Activated T-helper 17 cell treated with anti-CD3 and anti-CD28 coated beads, Interleukin-2, amount 50 U/mL, for 72 hours (primary cell): ENCODE results near the gene PPIL4. TPM values are rescaled to one million over a fixed set of nuclear protein-coding genes. Genes with fewer than 3 reads are reported as not detected.
"Not testable (repeated sequence)": the region's sequence is repeated elsewhere in the genome, so short reads cannot be mapped to it uniquely, and the experiment has no call there.

ENCODE experiments used
- ATAC-seq: fragments of 150-1000 bp; cut with Tn5 transposase; replicated peaks from 2 replicates; pipeline ENCODE4 v1.10.0; 2021; ENCODE audit warnings: mild to moderate bottlenecking, moderate library complexity
- H3K27ac Mint-ChIP-seq: one replicate; pipeline ENCODE4 v1.8.0; 2022; ENCODE audit warnings: mixed read lengths
- H3K27me3 Mint-ChIP-seq: one replicate; pipeline ENCODE4 v1.8.0; 2022; ENCODE audit warnings: mixed read lengths
- H3K36me3 Mint-ChIP-seq: one replicate; pipeline ENCODE4 v1.8.0; 2022; ENCODE audit warnings: low read depth, mild to moderate bottlenecking, mixed read lengths
- H3K4me1 Mint-ChIP-seq: one replicate; pipeline ENCODE4 v1.8.0; 2022; ENCODE audit warnings: mixed read lengths
- H3K4me3 Mint-ChIP-seq: one replicate; pipeline ENCODE4 v1.8.0; 2022; ENCODE audit warnings: mild to moderate bottlenecking, mixed read lengths
- H3K9me3 Mint-ChIP-seq: one replicate; pipeline ENCODE4 v1.8.0; 2022; ENCODE audit warnings: mixed read lengths
- total RNA-seq, 2 donors: library from RNA; stranded (reverse); gene quantifications; one replicate each; pipeline ENCODE4 v1.2.3, GENCODE V29; 2022

PPIL4 gene
- total RNA-seq, 2 donors from 2014 or later = 19.8 to 24.7 TPM

- peaks cover 54% of the 10 kb centered on the region for H3K4me1 Mint-ChIP-seq
- no peaks in the 10 kb centered on the region for H3K9me3 Mint-ChIP-seq
- H3K4me3 Mint-ChIP-seq = peak overlapping the region; percentile 75
- peak overlapping the region; percentile 83 for H3K27ac Mint-ChIP-seq
- H3K27me3 Mint-ChIP-seq = no peaks in the 10 kb centered on the region
- peaks cover 100% of the 10 kb centered on the region for H3K36me3 Mint-ChIP-seq
- no peak for ATAC-seq
These were observed 77.7 kb downstream of the PPIL4 start for GRCh38 chr6:149468179-149468578.

- Mint-ChIP-seq H3K27me3 (no peaks in the 10 kb centered on the region), H3K27ac (peak overlapping the region; percentile 83), H3K9me3 (no peaks in the 10 kb centered on the region), H3K4me1 (peaks cover 53% of the 10 kb centered on the region), H3K36me3 (peaks cover 100% of the 10 kb centered on the region), H3K4me3 (peak overlapping the region; percentile 75)
- no peak for ATAC-seq
These were observed 78.6 kb downstream of the PPIL4 start for GRCh38 chr6:149467265-149467664.

GRCh38 chr6:149464411-149464810 lies 81.4 kb downstream of the PPIL4 start:
- ATAC-seq = peak; percentile 23
- peak overlapping the region; percentile 75 for H3K4me3 Mint-ChIP-seq
- H3K4me1 Mint-ChIP-seq = peaks cover 45% of the 10 kb centered on the region
- H3K36me3 Mint-ChIP-seq = peaks cover 100% of the 10 kb centered on the region
- H3K27ac Mint-ChIP-seq = peak overlapping the region; percentile 66
- no peaks in the 10 kb centered on the region for H3K27me3 Mint-ChIP-seq
- no peaks in the 10 kb centered on the region for H3K9me3 Mint-ChIP-seq

GRCh38 chr6:149463781-149464180 lies 82.1 kb downstream of the PPIL4 start:
- Mint-ChIP-seq H3K9me3 (no peaks in the 10 kb centered on the region), H3K4me1 (peaks cover 49% of the 10 kb centered on the region), H3K36me3 (peaks cover 100% of the 10 kb centered on the region), H3K4me3 (peak overlapping the region; percentile 75), H3K27ac (peak overlapping the region; percentile 66), H3K27me3 (no peaks in the 10 kb centered on the region)
- ATAC-seq = no peak

GRCh38 chr6:149462712-149463111 lies 83.1 kb downstream of the PPIL4 start:
- not testable (repeated sequence) for H3K27me3 Mint-ChIP-seq, H3K9me3 Mint-ChIP-seq, ATAC-seq
- Mint-ChIP-seq H3K36me3 (peaks cover 100% of the 10 kb centered on the region), H3K4me1 (peaks cover 48% of the 10 kb centered on the region), H3K4me3 (peak overlapping the region; percentile 75), H3K27ac (peak overlapping the region; percentile 66)

- Mint-ChIP-seq H3K4me1 (peaks cover 48% of the 10 kb centered on the region), H3K36me3 (peaks cover 100% of the 10 kb centered on the region), H3K27ac (no peak overlapping the region), H3K27me3 (no peaks in the 10 kb centered on the region), H3K4me3 (no peak overlapping the region), H3K9me3 (no peaks in the 10 kb centered on the region)
- ATAC-seq = no peak
These were observed 84.2 kb downstream of the PPIL4 start for GRCh38 chr6:149461670-149462069.

GRCh38 chr6:149460249-149460648 lies 85.6 kb downstream of the PPIL4 start:
- H3K27me3 Mint-ChIP-seq, ATAC-seq, H3K4me3 Mint-ChIP-seq, H3K9me3 Mint-ChIP-seq: not testable (repeated sequence)
- Mint-ChIP-seq H3K36me3 (peaks cover 100% of the 10 kb centered on the region), H3K4me1 (peaks cover 45% of the 10 kb centered on the region), H3K27ac (peak overlapping the region; percentile 54)

- Mint-ChIP-seq H3K4me3 (no peak overlapping the region), H3K27me3 (no peaks in the 10 kb centered on the region), H3K27ac (peak overlapping the region; percentile 41), H3K9me3 (no peaks in the 10 kb centered on the region), H3K4me1 (peaks cover 40% of the 10 kb centered on the region), H3K36me3 (peaks cover 100% of the 10 kb centered on the region)
- ATAC-seq = no peak
These were observed 86.1 kb downstream of the PPIL4 start for GRCh38 chr6:149459761-149460160.

GRCh38 chr6:149458806-149459205 lies 87.0 kb downstream of the PPIL4 start:
- peak overlapping the region; percentile 1 for H3K4me3 Mint-ChIP-seq

GRCh38 chr6:149458196-149458595 lies 87.6 kb downstream of the PPIL4 start:
- Mint-ChIP-seq H3K36me3 (peaks cover 99% of the 10 kb centered on the region), H3K27ac (peak overlapping the region; percentile 55), H3K9me3 (no peaks in the 10 kb centered on the region), H3K4me1 (peaks cover 26% of the 10 kb centered on the region), H3K27me3 (no peaks in the 10 kb centered on the region), H3K4me3 (peak overlapping the region; percentile 1)
- ATAC-seq = peak; percentile 66

More at GRCh38 chr6:149458806-149459205, 87.0 kb downstream of the PPIL4 start:
- H3K9me3 Mint-ChIP-seq = no peaks in the 10 kb centered on the region
- peak overlapping the region; percentile 55 for H3K27ac Mint-ChIP-seq
- H3K27me3 Mint-ChIP-seq = no peaks in the 10 kb centered on the region
- ATAC-seq = no peak
- peaks cover 31% of the 10 kb centered on the region for H3K4me1 Mint-ChIP-seq
- H3K36me3 Mint-ChIP-seq = peaks cover 99% of the 10 kb centered on the region

- H3K4me1 Mint-ChIP-seq = peaks cover 18% of the 10 kb centered on the region
- no peak overlapping the region for H3K4me3 Mint-ChIP-seq
- H3K27ac Mint-ChIP-seq = peak overlapping the region; percentile 65
- ATAC-seq = no peak
- no peaks in the 10 kb centered on the region for H3K27me3 Mint-ChIP-seq
- peaks cover 99% of the 10 kb centered on the region for H3K36me3 Mint-ChIP-seq
- no peaks in the 10 kb centered on the region for H3K9me3 Mint-ChIP-seq
These were observed 88.4 kb downstream of the PPIL4 start for GRCh38 chr6:149457316-149457884.

- no peak for ATAC-seq
- Mint-ChIP-seq H3K9me3 (no peaks in the 10 kb centered on the region), H3K27me3 (no peaks in the 10 kb centered on the region), H3K27ac (peak overlapping the region; percentile 65), H3K36me3 (peaks cover 99% of the 10 kb centered on the region), H3K4me1 (peaks cover 18% of the 10 kb centered on the region), H3K4me3 (no peak overlapping the region)
These were observed 89.4 kb downstream of the PPIL4 start for GRCh38 chr6:149456311-149457021.

- peaks cover 94% of the 10 kb centered on the region for H3K36me3 Mint-ChIP-seq
- no peaks in the 10 kb centered on the region for H3K9me3 Mint-ChIP-seq
- no peaks in the 10 kb centered on the region for H3K27me3 Mint-ChIP-seq
- no peak for ATAC-seq
- peak overlapping the region; percentile 67 for H3K27ac Mint-ChIP-seq
- peaks cover 18% of the 10 kb centered on the region for H3K4me1 Mint-ChIP-seq
- no peak overlapping the region for H3K4me3 Mint-ChIP-seq
These were observed 90.7 kb downstream of the PPIL4 start for GRCh38 chr6:149455031-149455732.
